Stimulated activated CD4-positive, alpha-beta T cell treated with anti-CD3 and anti-CD28 coated beads, Interleukin-12 subunit alpha, Interleukin-12 subunit beta, amount 100 ng/mL, for 4 hours (primary cell): ENCODE results near the gene MUC20.
A peak's percentile ranks its signal among the peaks of the same experiment; 100 is the strongest.
"Not testable (repeated sequence)": the region's sequence is repeated elsewhere in the genome, so short reads cannot be mapped to it uniquely, and the experiment has no call there.

ENCODE experiments used
- DNase-seq: peaks from one replicate; pipeline ENCODE4 v3.0.0-alpha.2; 2020

MUC20 gene, protein sequence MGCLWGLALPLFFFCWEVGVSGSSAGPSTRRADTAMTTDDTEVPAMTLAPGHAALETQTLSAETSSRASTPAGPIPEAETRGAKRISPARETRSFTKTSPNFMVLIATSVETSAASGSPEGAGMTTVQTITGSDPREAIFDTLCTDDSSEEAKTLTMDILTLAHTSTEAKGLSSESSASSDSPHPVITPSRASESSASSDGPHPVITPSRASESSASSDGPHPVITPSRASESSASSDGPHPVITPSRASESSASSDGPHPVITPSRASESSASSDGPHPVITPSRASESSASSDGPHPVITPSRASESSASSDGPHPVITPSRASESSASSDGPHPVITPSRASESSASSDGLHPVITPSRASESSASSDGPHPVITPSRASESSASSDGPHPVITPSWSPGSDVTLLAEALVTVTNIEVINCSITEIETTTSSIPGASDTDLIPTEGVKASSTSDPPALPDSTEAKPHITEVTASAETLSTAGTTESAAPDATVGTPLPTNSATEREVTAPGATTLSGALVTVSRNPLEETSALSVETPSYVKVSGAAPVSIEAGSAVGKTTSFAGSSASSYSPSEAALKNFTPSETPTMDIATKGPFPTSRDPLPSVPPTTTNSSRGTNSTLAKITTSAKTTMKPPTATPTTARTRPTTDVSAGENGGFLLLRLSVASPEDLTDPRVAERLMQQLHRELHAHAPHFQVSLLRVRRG

DNA sequence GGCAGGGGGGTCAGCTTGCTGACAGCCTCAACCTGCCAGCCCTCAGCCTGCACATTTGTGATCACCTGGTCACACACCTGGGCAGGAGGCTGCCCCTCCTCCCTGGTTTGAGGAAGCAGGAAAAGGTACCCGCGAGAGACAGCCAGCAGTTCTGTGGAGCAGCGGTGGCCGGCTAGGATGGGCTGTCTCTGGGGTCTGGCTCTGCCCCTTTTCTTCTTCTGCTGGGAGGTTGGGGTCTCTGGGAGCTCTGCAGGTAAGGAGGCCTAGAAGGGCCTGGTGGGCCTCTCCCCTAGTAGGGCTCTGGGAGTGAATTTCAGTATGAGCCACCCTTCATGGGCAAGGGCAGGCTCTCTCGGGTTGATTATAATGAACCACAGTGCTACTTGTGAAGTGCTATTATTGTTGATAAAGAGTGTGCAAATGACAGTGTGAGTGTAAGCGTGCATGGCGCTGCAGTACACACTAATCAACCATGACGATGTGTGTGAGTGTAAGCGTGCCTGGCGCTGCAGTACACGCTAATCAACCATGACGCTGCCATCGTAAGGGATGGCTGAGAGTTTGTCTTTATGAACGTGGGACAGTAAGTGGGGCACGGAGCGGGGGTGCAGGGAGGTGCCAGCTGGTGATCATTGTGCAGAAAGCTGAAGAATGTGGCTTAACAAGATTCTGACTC lies at the start of gene MUC20:
MUC20 (plus strand) TSS at position 148 of the 676 bp plus-strand sequence; CDS start at position 178, 30 bp downstream.
- not testable (repeated sequence) for DNase-seq

DNA sequence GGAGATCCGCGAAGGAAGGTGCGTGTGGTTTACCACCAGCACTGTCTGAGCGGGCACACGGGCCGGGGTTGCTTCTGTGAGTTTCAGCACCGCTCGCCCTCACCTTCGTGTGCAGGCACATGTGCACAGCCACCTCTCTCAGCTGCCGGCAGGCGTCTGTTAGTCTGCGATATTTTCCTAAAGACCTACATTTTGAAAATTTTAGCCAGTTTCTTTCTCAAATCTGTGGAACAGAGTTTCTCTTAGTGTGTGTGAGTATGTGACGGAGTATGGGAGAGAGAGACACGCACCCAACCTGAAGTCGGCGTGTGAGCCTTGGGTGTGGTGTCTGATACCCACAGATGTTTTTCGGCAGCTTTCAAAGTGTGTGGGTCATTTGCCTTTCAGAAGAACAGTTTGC lies 49.5 kb upstream of the MUC20 start:
- DNase-seq: not testable (repeated sequence)

DNA sequence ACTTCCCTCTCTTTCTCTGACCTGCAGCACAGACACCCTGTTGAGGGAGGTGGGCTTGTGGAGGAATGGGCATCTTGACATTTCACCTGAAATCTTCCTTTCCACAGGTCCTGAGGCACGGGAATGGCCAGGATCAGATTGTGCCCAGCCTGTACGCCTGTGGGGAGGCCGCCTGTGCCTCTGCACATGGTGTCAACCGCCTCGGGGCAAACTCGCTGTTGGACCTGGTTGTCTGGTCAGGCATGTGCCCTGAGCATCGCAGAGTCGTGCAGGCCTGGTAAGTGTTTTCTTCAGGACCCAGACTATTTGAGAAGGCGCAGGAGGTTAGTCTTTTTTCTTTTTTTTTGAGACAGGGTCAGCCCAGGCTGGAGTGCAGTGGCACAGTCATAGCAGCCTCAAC lies 47.1 kb upstream of the MUC20 start:
- not testable (repeated sequence) for DNase-seq

DNA sequence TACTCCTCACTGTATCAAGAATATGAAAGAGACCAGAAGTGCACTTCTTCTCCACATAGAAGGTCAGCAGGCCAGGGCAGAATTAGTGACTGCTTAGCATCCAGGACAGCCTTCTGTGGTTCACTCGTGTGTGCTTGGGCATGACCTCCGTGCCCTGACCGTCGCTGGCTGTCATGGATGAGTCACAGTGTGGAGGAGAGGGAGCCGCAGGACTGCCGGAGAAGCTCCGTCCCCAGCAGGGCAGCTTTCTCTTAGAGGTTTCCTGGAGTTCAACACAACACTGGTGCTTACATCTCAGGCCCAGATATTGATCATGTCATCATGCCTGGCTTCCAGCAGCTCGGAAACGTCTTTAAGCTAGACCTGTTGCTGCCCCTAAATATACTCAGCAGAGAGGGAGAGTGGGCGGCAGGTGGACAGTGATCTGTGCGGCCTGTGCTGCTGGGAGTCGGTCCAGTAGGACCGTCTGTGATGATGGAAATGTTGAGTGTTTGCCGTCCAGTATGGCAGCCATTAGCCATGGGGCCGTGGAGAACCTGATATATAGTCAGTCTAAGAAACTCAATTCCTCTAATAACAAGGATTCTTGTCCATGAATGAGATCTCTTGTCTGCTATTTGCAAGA lies 42.3 kb upstream of the MUC20 start:
- DNase-seq: not testable (repeated sequence)

DNA sequence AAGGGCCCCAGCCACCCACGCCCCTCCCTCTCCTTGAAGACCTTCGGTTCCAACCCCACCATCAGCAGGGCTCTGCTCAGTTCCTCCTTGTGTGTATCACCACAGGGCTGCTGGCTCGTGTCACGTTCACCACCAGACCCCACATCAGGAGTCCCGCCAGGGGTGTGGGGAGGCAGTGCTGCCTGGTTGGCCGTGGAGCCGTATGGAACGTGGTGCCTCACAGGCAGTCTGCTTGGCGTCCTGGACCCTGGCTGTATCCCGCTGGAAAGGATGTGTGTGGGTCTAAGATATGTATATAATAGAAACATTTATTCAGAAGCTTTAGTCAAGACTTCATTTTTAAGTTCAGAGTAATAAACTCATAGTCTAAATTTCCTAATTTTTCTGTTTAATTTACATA lies 40.1 kb upstream of the MUC20 start:
- DNase-seq: not testable (repeated sequence)

DNA sequence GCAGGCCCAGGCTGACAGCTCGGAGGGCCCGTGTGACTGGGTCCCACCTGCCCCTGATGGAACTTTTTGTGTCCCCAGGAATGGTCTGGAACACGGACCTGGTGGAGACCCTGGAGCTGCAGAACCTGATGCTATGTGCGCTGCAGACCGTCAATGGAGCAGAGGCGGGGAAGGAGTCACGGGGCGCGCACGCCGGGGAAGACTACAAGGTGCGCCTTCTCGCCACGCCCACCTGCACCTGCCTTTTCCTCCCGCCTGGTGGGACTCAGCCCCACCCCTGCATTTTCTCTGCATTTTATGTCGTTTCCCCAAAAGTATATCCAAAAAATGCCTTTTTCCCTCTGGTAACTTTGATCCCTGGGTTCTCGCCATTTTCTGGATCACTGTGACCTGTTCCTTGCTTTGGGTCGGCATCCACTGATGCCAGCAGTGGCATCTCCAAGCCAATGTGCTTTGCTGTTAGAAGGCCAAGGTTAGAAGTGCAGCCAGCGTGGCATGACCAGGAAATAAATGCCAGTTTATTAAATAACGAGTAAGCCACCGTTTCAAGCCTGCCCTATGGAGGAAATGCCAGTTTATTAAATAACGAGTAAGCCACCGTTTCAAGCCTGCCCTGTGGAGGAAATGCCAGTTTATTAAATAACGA lies 39.2 kb upstream of the MUC20 start:
- DNase-seq: not testable (repeated sequence)

DNA sequence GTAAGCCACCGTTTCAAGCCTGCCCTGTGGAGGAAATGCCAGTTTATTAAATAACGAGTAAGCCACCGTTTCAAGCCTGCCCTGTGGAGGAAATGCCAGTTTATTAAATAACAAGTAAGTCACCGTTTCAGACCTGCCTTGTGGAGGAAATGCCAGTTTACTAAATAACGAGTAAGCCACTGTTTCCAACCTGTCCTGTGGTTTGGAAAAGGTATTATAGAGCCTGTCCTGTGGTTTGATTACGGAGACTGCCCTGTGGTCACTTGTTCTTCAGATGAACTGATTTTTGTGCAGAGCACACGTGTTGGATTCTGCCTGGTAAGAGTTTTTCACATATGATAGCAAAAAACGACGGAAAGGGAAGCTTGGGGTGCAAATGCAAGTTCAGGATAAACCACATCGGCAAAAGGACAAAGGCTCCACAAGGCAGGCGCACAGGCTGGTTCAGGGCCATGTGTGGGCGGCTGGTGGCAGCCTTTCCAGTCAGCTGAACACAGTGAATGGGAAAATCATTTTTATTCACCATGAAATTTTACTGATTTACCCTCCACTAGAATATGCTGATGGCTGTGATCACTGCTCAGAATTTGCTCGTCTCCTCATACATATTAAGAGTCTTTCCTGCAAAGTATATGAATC lies 38.6 kb upstream of the MUC20 start:
- not testable (repeated sequence) for DNase-seq

DNA sequence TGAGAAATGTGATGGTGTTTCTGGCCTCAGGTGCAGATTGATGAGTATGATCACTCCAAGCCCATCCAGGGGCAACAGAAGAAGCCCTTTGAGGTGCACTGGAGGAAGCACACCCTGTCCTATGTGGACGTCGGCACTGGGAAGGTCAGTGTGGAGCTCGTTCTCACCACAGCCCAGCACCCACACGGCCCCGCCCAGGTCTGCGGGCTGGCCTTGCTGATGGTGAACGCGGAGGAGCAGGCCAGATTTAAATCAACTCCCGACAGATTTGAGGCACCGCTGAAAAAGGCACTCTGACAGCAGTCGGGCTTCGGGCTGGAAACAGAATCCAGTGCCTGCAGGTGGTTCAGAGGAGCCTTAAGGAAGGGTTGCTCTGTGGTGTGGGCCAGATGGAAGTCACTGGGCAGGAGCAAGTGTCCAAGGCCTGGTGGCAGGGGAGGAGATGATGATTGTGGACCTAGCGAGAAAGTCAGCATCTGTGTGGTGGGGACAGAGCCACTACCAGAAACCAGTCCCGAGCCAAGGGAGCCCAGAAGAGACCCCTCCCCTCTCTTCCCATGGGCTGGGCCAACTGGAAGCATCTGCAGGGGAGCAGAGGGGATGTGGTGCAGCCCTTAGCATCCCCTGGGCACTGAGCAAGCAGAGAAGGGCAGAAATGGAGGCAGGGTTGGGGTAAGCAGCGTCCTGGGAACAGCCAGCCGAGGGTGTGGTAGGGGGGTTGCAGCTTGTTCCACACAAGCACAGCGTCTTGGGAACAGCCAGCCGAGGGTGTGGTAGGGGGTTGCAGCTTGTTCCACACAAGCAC lies 36.9 kb upstream of the MUC20 start:
- not testable (repeated sequence) for DNase-seq

DNA sequence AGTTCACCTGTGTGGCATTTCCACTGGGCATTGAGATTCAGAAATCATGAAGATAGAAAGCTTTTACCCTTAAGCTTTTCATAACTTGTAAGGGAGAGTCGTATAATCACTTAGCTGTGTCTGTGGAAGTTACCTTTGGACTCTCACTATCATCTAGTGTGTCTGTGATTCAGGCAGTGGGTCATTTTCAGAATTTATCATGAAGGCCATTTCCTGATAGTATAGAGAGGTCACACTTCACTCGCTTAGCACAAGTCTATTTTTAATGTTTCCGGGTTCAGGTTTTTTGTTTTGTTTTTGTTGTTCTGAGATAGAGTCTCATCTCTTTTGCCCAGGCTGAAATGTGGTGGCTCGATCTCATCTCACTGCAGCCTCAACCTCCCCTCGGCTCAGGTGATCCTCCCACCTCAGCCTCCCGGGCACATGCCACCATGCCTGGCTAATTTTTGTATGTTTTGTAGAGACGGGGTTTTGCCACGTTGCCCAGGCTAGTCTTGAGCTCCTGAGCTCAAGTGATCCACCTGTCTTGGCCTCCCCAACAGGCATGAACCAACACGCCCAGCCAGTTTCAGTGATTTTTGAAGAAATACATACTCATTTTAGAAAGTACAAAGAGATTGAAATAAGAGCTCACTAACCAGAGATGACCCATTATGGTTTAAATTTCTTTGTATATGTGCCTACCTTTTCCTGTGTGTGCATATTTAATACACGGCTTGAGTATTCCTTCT lies 36.1 kb upstream of the MUC20 start:
- not testable (repeated sequence) for DNase-seq

DNA sequence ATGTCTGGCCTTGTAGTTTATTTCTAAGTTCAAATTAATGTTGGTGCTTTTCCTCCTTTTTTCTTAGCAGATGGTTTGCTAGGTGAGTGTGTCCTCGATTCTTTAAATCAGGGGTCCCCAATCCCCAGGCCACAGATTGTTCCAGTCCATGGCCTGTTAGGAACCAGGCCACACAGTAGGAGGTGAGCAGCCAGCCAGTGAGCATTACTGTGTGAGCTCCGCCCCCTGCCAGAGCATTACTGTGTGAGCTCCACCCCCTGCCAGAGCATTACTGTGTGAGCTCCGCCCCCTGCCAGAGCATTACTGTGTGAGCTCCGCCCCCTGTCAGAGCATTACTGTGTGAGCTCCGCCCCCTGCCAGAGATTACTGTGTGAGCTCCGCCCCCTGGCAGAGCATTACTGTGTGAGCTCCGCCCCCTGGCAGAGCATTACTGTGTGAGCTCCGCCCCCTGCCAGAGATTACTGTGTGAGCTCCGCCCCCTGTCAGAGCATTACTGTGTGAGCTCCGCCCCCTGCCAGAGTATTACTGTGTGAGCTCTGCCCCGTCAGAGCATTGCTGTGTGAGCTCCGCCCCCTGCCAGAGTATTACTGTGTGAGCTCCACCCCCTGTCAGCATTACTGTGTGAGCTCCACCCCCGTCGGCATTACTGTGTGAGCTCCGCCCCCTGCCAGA lies 34.1 kb upstream of the MUC20 start:
- DNase-seq: not testable (repeated sequence)

DNA sequence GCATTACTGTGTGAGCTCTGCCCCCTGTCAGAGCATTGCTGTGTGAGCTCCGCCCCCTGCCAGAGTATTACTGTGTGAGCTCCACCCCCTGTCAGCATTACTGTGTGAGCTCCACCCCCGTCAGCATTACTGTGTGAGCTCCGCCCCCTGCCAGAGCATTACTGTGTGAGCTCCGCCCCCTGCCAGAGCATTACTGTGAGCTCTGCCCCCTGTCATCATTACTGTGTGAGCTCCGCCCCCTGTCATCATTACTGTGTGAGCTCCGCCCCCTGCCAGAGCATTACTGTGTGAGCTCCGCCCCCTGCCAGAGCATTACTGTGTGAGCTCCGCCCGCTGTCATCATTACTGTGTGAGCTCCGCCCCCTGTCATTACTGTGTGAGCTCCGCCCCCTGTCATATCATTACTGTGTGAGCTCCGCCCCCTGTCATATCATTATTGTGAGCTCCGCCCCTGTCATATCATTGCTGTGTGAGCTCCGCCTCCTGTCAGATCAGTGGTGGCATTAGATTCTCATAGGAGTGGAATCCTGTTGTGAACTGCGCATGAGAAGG lies 33.5 kb upstream of the MUC20 start:
- DNase-seq: peak; percentile 30

DNA sequence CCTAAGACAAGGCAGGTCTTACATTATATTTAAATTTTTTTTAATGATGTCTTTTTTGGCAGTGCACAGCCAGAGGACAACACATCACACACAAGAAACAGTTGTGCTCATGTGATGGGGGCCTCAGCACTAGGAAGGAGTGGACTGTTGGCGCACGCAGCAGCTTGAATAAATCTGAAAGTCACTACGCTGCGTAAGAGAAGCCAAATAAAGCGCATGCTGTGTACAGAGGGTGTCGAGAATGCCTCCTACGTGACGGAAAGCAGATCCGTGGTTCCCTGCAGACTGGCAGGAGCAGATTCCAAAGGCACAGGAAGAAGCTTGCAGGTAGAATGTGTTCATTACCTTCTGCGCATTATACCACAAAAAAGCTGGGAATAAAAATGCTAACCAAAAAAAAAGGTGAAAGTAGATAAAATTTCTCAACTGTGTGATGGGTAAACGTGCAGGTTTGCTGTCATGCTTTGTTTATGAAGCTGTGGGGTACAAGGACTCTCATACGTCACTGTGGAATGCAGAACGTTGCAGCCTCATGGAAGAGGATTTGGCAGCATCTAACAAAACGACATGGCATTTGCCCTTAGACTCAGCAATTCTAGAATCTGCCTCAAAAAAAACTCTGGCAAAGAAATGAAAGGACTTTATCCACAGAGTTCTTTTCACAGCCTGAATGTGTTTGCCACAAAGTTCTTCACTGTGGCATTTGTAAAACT lies 32.2 kb upstream of the MUC20 start:
- not testable (repeated sequence) for DNase-seq

DNA sequence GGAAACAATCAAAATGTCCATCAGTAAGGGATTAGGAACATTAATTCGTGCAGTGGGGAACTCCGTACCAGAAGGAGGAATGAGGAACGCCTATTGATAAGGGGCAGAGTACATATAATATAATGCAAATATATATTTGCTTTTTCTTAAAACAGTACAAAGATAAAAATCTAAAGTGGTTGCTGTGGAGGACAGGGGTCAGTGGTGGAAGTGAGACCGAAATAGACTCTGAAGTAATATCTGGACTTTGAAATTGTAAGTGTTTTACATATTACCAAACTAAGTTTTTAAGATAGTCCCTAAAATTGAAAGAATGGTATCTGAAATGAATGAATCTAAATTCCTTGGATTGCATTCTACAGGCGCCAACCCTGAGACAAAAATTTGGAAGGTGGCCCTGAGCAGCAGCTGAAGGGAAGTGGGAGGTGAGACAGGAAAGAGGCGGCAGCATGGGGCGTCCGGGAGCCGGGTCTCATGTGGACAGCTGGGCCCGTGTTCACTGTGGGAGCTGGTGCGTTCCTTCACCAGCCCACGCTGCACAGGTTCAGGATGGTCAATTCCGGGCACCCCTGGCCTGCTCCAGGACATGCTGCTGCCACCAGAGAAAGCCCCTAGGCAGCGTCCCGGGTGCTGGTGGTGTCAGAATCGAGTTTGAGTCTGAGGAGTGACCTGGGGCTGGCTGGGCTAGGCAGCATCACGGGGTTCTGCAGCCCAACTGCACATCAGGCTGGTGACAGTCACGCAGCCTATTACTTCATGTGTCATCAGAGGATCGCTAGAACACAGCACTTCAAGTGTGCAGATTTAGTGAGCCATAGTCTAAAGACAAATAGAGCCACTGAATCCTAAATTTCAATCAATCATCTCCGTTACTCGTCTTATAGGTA lies 31.4 kb upstream of the MUC20 start:
- not testable (repeated sequence) for DNase-seq

DNA sequence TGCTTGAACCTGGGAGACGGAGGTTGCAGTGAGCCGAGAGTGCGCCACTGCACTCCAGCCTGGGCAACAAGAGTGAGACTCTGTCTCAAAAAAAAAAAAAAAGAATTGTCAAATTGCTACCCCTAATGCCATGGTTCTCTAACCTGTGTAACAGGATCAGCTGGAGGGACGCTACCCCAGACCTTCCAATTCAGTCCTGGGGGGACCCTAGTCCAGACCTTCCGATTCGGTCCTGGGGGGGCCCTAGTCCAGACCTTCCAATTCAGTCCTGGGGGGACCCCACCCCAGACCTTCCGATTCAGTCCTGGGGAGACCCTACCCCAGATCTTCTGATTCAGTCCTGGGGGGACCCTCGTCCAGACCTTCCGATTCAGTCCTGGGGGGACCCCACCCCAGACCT lies 29.8 kb upstream of the MUC20 start:
- DNase-seq: no peak

DNA sequence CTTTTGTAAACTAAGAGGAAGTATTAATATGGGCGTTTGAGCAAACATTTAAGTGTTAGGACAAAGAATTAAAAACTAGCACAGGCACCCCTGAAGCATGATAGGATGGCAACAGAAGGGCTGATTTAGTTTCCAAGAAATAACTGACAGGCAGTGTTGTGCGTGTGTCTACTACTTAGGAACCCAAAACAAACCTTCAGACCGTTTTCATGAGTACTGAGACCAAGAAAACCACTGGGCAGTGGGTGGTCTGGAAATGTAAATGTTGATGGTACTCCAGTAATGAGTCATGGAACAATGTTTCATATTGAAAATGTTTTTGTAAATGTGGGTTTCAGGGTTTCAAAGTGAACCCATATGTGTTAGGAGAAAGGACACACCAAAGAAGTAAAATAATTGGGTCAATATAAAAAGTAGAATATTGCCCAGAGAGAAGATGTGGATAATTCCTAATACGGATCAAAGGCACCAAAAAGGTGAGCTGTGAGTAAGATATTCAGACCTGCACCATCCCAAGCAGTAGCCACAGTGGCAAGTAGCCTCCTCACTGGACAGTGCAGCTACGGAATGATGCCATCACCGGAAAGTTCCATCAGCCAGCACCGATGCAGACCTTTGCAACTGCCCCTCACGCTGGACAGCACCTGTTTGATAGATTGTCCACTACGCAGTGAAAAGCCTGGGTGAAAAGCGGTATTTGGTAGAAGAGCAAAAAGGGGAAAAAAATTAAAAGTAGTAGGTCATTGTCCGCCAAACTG lies 29.0 kb upstream of the MUC20 start:
- DNase-seq: not testable (repeated sequence)

DNA sequence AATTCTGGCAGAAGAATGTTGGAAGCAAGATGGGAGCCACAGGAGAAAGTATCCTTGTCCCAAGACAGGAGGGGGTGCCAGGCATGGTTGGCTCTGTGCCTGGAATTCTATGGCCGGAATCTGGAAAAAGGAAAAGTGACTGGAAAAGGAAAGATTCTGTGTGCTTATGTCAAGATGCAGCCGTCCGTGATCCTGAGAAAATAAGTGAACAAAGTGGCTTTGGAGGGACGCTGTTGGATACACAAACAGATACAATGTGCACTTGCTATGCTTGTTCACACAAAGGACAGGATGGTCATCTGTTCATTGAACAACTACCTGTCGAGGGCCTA lies 28.5 kb upstream of the MUC20 start:
- DNase-seq: no peak

DNA sequence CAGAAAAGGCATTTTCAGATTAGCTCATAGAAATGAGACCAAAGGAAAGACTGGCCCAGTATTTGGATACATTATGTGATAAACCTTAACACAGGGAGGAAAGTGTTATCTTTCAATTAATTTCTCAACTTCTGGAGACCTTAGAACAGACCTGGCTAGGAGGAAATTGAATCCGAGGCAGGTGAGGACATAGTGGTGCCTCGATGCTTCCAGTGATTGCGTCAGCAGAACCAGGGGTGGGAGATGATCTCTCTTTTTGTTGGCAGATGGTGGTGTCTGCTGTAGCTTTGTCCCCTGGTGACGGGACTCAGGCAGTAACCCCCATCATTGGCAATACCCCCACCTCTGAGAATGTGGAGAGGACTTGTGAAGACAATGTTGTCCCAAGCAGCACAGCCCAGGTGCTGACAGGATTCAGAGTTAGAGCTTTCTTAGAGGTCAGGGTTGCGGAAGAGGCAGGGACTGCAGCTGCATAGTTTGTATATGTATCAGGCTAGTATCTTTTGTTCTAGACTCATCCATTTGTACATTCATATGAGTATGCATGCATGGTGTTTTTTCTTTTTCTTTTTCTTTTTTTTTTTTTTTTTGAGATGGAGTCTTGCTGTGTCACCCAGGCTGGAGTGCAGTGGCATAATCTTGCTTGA lies 27.9 kb upstream of the MUC20 start:
- no peak for DNase-seq
